IgD-negative memory B cell (primary cell): Measurements from ENCODE around the gene CDH12. TPM values are rescaled to one million over a fixed set of nuclear protein-coding genes. Genes with fewer than 3 reads are reported as not detected.

ENCODE experiments used
- H3K27ac Mint-ChIP-seq, 3 donors: one replicate each; pipeline ENCODE4 v1.8.0; 2020 to 2022; ENCODE audit warnings: mild to moderate bottlenecking in 3 of 3, mixed read lengths in 3 of 3, moderate library complexity in 1 of 3
- H3K27me3 Mint-ChIP-seq: one replicate; pipeline ENCODE4 v1.8.0; 2021; ENCODE audit warnings: mixed read lengths
- H3K36me3 Mint-ChIP-seq: one replicate; pipeline ENCODE4 v1.8.0; 2020; ENCODE audit warnings: mild to moderate bottlenecking, mixed read lengths
- H3K4me1 Mint-ChIP-seq, 3 donors: one replicate each; pipeline ENCODE4 v1.8.0; 2020 to 2022; ENCODE audit warnings: mixed read lengths in 3 of 3, mild to moderate bottlenecking in 1 of 3
- H3K4me3 Mint-ChIP-seq, 4 donors: one replicate each; pipeline ENCODE4 v1.8.0; 2020 to 2022; ENCODE audit warnings: mild to moderate bottlenecking in 4 of 4, mixed read lengths in 4 of 4, moderate library complexity in 3 of 4
- H3K9me3 Mint-ChIP-seq, 3 donors: one replicate each; pipeline ENCODE4 v1.8.0; 2020 to 2021; ENCODE audit warnings: mixed read lengths in 3 of 3, mild to moderate bottlenecking in 1 of 3
- polyA plus RNA-seq: library from polyadenylated mRNA; unstranded; fragments of 300-500 nt; fragmentation: Illumina TruSeq; gene quantifications from one replicate; pipeline ENCODE4 v1.2.3, GENCODE V29; 2021

The CDH12 gene
- polyA plus RNA-seq, 1 donor from 2014 or later: not detected

GRCh38 chr5:22722491-22722890 is 130.7 kb downstream of the CDH12 start:
- Mint-ChIP-seq H3K9me3 (peaks cover 2 to 20% (median 5%) of the 10 kb centered on the region in 3 donors), H3K4me1 (no peaks in the 10 kb centered on the region), H3K36me3 (no peaks in the 10 kb centered on the region), H3K4me3 (no peak overlapping the region), H3K27ac (no peak overlapping the region), H3K27me3 (no peaks in the 10 kb centered on the region)

- H3K4me3 Mint-ChIP-seq: no peak overlapping the region
Observed at GRCh38 chr5:22722056-22722455, 131.1 kb downstream of the CDH12 start.

GRCh38 chr5:22719842-22720241 is 133.3 kb downstream of the CDH12 start:
- peaks cover 2 to 20% (median 5%) of the 10 kb centered on the region in 3 donors for H3K9me3 Mint-ChIP-seq

More at GRCh38 chr5:22722056-22722455, 131.1 kb downstream of the CDH12 start:
- no peaks in the 10 kb centered on the region for H3K36me3 Mint-ChIP-seq
- H3K27me3 Mint-ChIP-seq: no peaks in the 10 kb centered on the region
- H3K9me3 Mint-ChIP-seq: peaks cover 2 to 20% (median 5%) of the 10 kb centered on the region in 3 donors
- no peaks in the 10 kb centered on the region for H3K4me1 Mint-ChIP-seq
- no peak overlapping the region for H3K27ac Mint-ChIP-seq

GRCh38 chr5:22710660-22711059 is 142.5 kb downstream of the CDH12 start:
- H3K4me1 Mint-ChIP-seq: no peaks in the 10 kb centered on the region
- H3K27me3 Mint-ChIP-seq: no peaks in the 10 kb centered on the region
- no peaks in the 10 kb centered on the region for H3K36me3 Mint-ChIP-seq
- H3K9me3 Mint-ChIP-seq: peaks cover 0 to 4% (median 2%) of the 10 kb centered on the region in 3 donors
- H3K27ac Mint-ChIP-seq: no peak overlapping the region
- no peak overlapping the region for H3K4me3 Mint-ChIP-seq

More at GRCh38 chr5:22719842-22720241, 133.3 kb downstream of the CDH12 start:
- Mint-ChIP-seq H3K4me3 (no peak overlapping the region), H3K36me3 (no peaks in the 10 kb centered on the region), H3K27ac (no peak overlapping the region), H3K4me1 (no peaks in the 10 kb centered on the region), H3K27me3 (no peaks in the 10 kb centered on the region)

- no peak overlapping the region for H3K4me3 Mint-ChIP-seq
- H3K27me3 Mint-ChIP-seq: no peaks in the 10 kb centered on the region
- H3K9me3 Mint-ChIP-seq: peaks cover 0 to 4% (median 0%) of the 10 kb centered on the region in 3 donors
- H3K36me3 Mint-ChIP-seq: no peaks in the 10 kb centered on the region
- no peaks in the 10 kb centered on the region for H3K4me1 Mint-ChIP-seq
- no peak overlapping the region for H3K27ac Mint-ChIP-seq
Observed at GRCh38 chr5:22709743-22710142, 143.4 kb downstream of the CDH12 start.

GRCh38 chr5:22708770-22709328 is 144.3 kb downstream of the CDH12 start:
- Mint-ChIP-seq H3K4me3 (no peak overlapping the region), H3K27ac (no peak overlapping the region), H3K4me1 (no peaks in the 10 kb centered on the region), H3K36me3 (no peaks in the 10 kb centered on the region), H3K27me3 (no peaks in the 10 kb centered on the region), H3K9me3 (peaks cover 0 to 6% (median 0%) of the 10 kb centered on the region in 3 donors)

- Mint-ChIP-seq H3K9me3 (peaks cover 0 to 7% (median 0%) of the 10 kb centered on the region in 3 donors), H3K27ac (no peak overlapping the region), H3K36me3 (no peaks in the 10 kb centered on the region), H3K4me3 (no peak overlapping the region), H3K27me3 (no peaks in the 10 kb centered on the region), H3K4me1 (no peaks in the 10 kb centered on the region)
Observed at GRCh38 chr5:22706901-22707300, 146.2 kb downstream of the CDH12 start.

- Mint-ChIP-seq H3K9me3 (peaks cover 0 to 3% (median 1%) of the 10 kb centered on the region in 3 donors), H3K4me1 (no peaks in the 10 kb centered on the region), H3K27me3 (no peaks in the 10 kb centered on the region), H3K36me3 (no peaks in the 10 kb centered on the region), H3K27ac (no peak overlapping the region), H3K4me3 (no peak overlapping the region)
Observed at GRCh38 chr5:22699319-22699718, 153.8 kb downstream of the CDH12 start.

GRCh38 chr5:22693121-22693520 is 160.0 kb downstream of the CDH12 start:
- no peaks in the 10 kb centered on the region for H3K4me1 Mint-ChIP-seq

GRCh38 chr5:22683050-22683449 is 170.1 kb downstream of the CDH12 start:
- Mint-ChIP-seq H3K36me3 (no peaks in the 10 kb centered on the region), H3K4me1 (no peaks in the 10 kb centered on the region), H3K27ac (no peak overlapping the region)

More at GRCh38 chr5:22693121-22693520, 160.0 kb downstream of the CDH12 start:
- Mint-ChIP-seq H3K27ac (peak overlapping the region in 1 of 3 donors; percentile 16), H3K9me3 (peaks cover 0 to 6% (median 3%) of the 10 kb centered on the region in 3 donors), H3K4me3 (no peak overlapping the region), H3K36me3 (no peaks in the 10 kb centered on the region), H3K27me3 (no peaks in the 10 kb centered on the region)

GRCh38 chr5:22678886-22679285 is 174.3 kb downstream of the CDH12 start:
- Mint-ChIP-seq H3K27me3 (no peaks in the 10 kb centered on the region), H3K9me3 (peaks cover 0 to 6% (median 3%) of the 10 kb centered on the region in 3 donors), H3K4me3 (no peak overlapping the region), H3K36me3 (no peaks in the 10 kb centered on the region), H3K27ac (no peak overlapping the region), H3K4me1 (no peaks in the 10 kb centered on the region)

More at GRCh38 chr5:22683050-22683449, 170.1 kb downstream of the CDH12 start:
- Mint-ChIP-seq H3K27me3 (no peaks in the 10 kb centered on the region), H3K9me3 (peaks cover 0 to 4% (median 3%) of the 10 kb centered on the region in 3 donors), H3K4me3 (no peak overlapping the region)

- H3K36me3 Mint-ChIP-seq: no peaks in the 10 kb centered on the region
- no peaks in the 10 kb centered on the region for H3K27me3 Mint-ChIP-seq
- H3K27ac Mint-ChIP-seq: no peak overlapping the region
- peaks cover 0 to 8% (median 3%) of the 10 kb centered on the region in 3 donors for H3K9me3 Mint-ChIP-seq
- no peak overlapping the region for H3K4me3 Mint-ChIP-seq
- H3K4me1 Mint-ChIP-seq: peaks cover 0 to 2% (median 0%) of the 10 kb centered on the region in 3 donors
Observed at GRCh38 chr5:22673131-22673530, 180.0 kb downstream of the CDH12 start.

GRCh38 chr5:22669345-22669744 is 183.8 kb downstream of the CDH12 start:
- no peak overlapping the region for H3K4me3 Mint-ChIP-seq
- no peaks in the 10 kb centered on the region for H3K27me3 Mint-ChIP-seq
- no peaks in the 10 kb centered on the region for H3K36me3 Mint-ChIP-seq
- H3K4me1 Mint-ChIP-seq: peaks cover 0 to 2% (median 0%) of the 10 kb centered on the region in 3 donors
- H3K9me3 Mint-ChIP-seq: peaks cover 0 to 4% (median 0%) of the 10 kb centered on the region in 3 donors
- H3K27ac Mint-ChIP-seq: no peak overlapping the region

- Mint-ChIP-seq H3K9me3 (peaks cover 0 to 2% (median 0%) of the 10 kb centered on the region in 3 donors), H3K27me3 (no peaks in the 10 kb centered on the region), H3K4me3 (no peak overlapping the region), H3K36me3 (no peaks in the 10 kb centered on the region), H3K27ac (no peak overlapping the region), H3K4me1 (peaks cover 0 to 2% (median 0%) of the 10 kb centered on the region in 3 donors)
Observed at GRCh38 chr5:22665801-22666200, 187.3 kb downstream of the CDH12 start.

GRCh38 chr5:22663134-22663533 is 190.0 kb downstream of the CDH12 start:
- H3K36me3 Mint-ChIP-seq: no peaks in the 10 kb centered on the region
- no peaks in the 10 kb centered on the region for H3K27me3 Mint-ChIP-seq
- H3K4me3 Mint-ChIP-seq: no peak overlapping the region
- no peaks in the 10 kb centered on the region for H3K4me1 Mint-ChIP-seq
- no peak overlapping the region for H3K27ac Mint-ChIP-seq
- no peaks in the 10 kb centered on the region for H3K9me3 Mint-ChIP-seq

- Mint-ChIP-seq H3K4me3 (no peak overlapping the region), H3K27ac (no peak overlapping the region), H3K4me1 (no peaks in the 10 kb centered on the region), H3K9me3 (no peaks in the 10 kb centered on the region), H3K36me3 (no peaks in the 10 kb centered on the region), H3K27me3 (no peaks in the 10 kb centered on the region)
Observed at GRCh38 chr5:22662391-22662790, 190.8 kb downstream of the CDH12 start.
